ENCODE results near the gene SMCO2.

SMCO2 gene

DNA sequence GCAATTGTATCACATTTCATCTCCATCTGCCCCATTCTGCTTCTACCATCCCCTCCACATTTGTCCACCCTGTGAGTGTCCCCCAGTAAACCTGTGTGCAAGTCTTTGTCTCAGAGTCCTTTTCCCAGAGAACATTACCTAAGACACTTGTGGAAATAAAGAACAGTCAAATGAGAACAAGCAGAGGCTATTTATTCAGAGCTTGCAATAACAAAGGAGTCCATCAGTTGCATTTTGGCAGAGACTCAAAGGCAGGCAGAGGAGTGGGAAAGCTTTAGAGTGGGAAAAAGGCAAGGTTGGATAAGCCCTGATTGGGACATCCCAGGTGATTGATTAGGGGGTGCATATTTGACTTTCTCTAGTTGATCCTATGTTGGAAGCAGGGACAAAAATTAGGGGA, 59.2 kb downstream of the SMCO2 start:
- no peaks in the 10 kb centered on the region for H3K9me3 ChIP-seq (ENCODE audit: insufficient read depth, low read length)
- H4K20me1 ChIP-seq (ENCODE audit: low read depth, low read length): no peaks in the 10 kb centered on the region
- H3K4me2 ChIP-seq (ENCODE audit: low read depth, low read length, poor library complexity, severe bottlenecking): no peak overlapping the region
- no peak overlapping the region for H3K4me3 ChIP-seq (ENCODE audit: insufficient read depth, low read length, poor library complexity, severe bottlenecking)
- no peak overlapping the region for H3K9ac ChIP-seq (ENCODE audit: low read length)
- H3F3A ChIP-seq (ENCODE audit: insufficient read depth): no peaks in the 10 kb centered on the region
- no peak overlapping the region for H2AFZ ChIP-seq (ENCODE audit: low read depth, low read length, severe bottlenecking)
- H3K27me3 ChIP-seq (ENCODE audit: low read length): no peaks in the 10 kb centered on the region
- no peaks in the 10 kb centered on the region for H3K79me2 ChIP-seq (ENCODE audit: insufficient read depth, low read length)
- H3K9me2 ChIP-seq (replicated peaks; ENCODE audit: insufficient read depth, low read length): no peaks in the 10 kb centered on the region
- TF ChIP-seq, protein P1, sequence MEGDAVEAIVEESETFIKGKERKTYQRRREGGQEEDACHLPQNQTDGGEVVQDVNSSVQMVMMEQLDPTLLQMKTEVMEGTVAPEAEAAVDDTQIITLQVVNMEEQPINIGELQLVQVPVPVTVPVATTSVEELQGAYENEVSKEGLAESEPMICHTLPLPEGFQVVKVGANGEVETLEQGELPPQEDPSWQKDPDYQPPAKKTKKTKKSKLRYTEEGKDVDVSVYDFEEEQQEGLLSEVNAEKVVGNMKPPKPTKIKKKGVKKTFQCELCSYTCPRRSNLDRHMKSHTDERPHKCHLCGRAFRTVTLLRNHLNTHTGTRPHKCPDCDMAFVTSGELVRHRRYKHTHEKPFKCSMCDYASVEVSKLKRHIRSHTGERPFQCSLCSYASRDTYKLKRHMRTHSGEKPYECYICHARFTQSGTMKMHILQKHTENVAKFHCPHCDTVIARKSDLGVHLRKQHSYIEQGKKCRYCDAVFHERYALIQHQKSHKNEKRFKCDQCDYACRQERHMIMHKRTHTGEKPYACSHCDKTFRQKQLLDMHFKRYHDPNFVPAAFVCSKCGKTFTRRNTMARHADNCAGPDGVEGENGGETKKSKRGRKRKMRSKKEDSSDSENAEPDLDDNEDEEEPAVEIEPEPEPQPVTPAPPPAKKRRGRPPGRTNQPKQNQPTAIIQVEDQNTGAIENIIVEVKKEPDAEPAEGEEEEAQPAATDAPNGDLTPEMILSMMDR (IDR thresholded peaks at IDR 0.05; ENCODE audit: insufficient read depth, low read length, poor library complexity, severe bottlenecking): no peak
- TF ChIP-seq EZH2phosphoT487 (conservative IDR thresholded peaks at IDR 0.05; ENCODE audit: low read length): no peak
- H3K27ac ChIP-seq (ENCODE audit: low read depth, low read length): no peak overlapping the region
- H3K36me3 ChIP-seq (ENCODE audit: low read length): no peaks in the 10 kb centered on the region

DNA sequence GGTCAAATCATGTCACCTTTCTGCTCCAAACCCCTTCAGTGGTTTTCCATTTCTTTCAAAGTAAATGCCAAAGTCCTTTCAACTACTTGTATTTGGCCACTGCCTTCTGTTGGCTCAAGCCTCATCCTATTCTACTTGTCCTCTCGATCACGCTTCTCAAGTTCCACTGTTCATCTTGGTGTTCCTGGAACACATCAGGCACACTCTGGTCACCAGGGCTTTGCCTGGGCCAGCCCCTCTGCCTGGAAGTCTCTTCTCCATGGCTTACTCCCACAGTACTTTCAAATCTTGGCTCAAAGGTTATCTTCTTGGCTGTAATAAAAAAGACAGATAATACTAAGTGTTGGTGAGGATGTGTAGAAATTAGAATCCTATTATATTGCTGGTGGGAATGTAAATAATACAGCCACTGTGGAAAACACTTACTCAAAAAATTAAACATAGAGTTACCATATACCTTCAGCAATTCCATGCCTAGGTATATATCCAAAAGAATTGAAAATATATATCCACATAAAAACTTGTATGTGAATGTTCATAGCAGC, 60.2 kb downstream of the SMCO2 start:
- Histone ChIP-seq H3K4me3 (ENCODE audit: insufficient read depth, low read length, poor library complexity, severe bottlenecking) (no peak overlapping the region), H4K20me1 (ENCODE audit: low read depth, low read length) (no peaks in the 10 kb centered on the region), H3F3A (ENCODE audit: insufficient read depth) (no peaks in the 10 kb centered on the region), H3K79me2 (ENCODE audit: insufficient read depth, low read length) (no peaks in the 10 kb centered on the region), H3K4me2 (ENCODE audit: low read depth, low read length, poor library complexity, severe bottlenecking) (no peak overlapping the region), H3K27ac (ENCODE audit: low read depth, low read length) (no peak overlapping the region), H3K9ac (ENCODE audit: low read length) (no peak overlapping the region), H3K9me2 (replicated peaks; ENCODE audit: insufficient read depth, low read length) (no peaks in the 10 kb centered on the region), H3K9me3 (ENCODE audit: insufficient read depth, low read length) (no peaks in the 10 kb centered on the region), H2AFZ (ENCODE audit: low read depth, low read length, severe bottlenecking) (no peak overlapping the region), H3K27me3 (ENCODE audit: low read length) (no peaks in the 10 kb centered on the region), H3K36me3 (ENCODE audit: low read length) (no peaks in the 10 kb centered on the region)
- TF ChIP-seq, protein P1 (IDR thresholded peaks at IDR 0.05; ENCODE audit: insufficient read depth, low read length, poor library complexity, severe bottlenecking): no peak
- no peak for TF ChIP-seq EZH2phosphoT487 (conservative IDR thresholded peaks at IDR 0.05; ENCODE audit: low read length)

DNA sequence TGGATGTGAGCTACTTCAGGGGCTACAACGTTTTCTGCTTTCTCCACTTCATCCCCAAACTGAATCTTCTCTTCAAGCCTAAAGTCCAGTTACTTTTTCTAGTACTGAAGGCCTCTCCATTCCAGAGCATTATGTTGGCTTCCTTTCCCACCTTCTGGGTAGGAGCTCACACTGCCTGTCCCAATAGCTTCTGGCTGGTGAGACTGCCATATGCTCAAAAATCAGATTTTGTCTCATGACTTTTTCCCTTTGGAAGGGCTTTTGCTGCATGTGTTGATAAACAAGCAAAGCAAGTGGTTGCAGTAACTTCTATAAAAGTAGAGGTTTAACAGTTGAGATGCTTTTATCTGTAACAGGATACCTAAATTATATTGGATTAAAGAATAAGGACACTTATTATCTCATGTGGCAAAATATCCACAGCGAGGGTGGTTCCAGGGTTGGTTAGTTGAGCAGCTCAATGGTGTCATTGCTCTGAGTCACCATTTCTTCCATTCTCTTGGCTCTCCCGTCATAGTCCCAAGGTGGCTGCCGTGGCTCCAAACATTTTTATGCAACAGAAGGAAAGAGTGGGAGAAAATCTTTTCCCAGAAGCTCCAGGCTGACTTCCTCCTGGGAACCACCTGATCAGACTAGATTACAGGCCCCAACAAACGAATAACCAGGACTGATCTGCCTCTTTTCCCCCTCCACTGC, 62.3 kb downstream of the SMCO2 start:
- H3K79me2 ChIP-seq (ENCODE audit: insufficient read depth, low read length): no peaks in the 10 kb centered on the region
- H3K36me3 ChIP-seq (ENCODE audit: low read length): no peaks in the 10 kb centered on the region
- no peak overlapping the region for H3K4me2 ChIP-seq (ENCODE audit: low read depth, low read length, poor library complexity, severe bottlenecking)
- no peak for TF ChIP-seq EZH2phosphoT487 (conservative IDR thresholded peaks at IDR 0.05; ENCODE audit: low read length)
- TF ChIP-seq, protein P1 (IDR thresholded peaks at IDR 0.05; ENCODE audit: insufficient read depth, low read length, poor library complexity, severe bottlenecking): no peak
- no peak overlapping the region for H3K4me3 ChIP-seq (ENCODE audit: insufficient read depth, low read length, poor library complexity, severe bottlenecking)
- no peaks in the 10 kb centered on the region for H3K9me2 ChIP-seq (replicated peaks; ENCODE audit: insufficient read depth, low read length)
- no peaks in the 10 kb centered on the region for H3K27me3 ChIP-seq (ENCODE audit: low read length)
- H3K9ac ChIP-seq (ENCODE audit: low read length): no peak overlapping the region
- H3K27ac ChIP-seq (ENCODE audit: low read depth, low read length): no peak overlapping the region
- H3K9me3 ChIP-seq (ENCODE audit: insufficient read depth, low read length): no peaks in the 10 kb centered on the region
- no peaks in the 10 kb centered on the region for H4K20me1 ChIP-seq (ENCODE audit: low read depth, low read length)
- H2AFZ ChIP-seq (ENCODE audit: low read depth, low read length, severe bottlenecking): no peak overlapping the region
- H3F3A ChIP-seq (ENCODE audit: insufficient read depth): no peaks in the 10 kb centered on the region
